K562 (cell line): Measurements from ENCODE around the gene FUT2. TPM values are rescaled to one million over a fixed set of nuclear protein-coding genes. Genes with fewer than 3 reads are reported as not detected.

Experiments
- CSDE1 ChIP-seq, 2 experiments: fragments of 450-650 bp; IDR thresholded peaks; 2 replicates each; pipeline ENCODE4 v1.6.1; 2016; ENCODE audit warnings: mild to moderate bottlenecking in 1 of 2
- FOXK2 ChIP-seq, 2 experiments: fragments of 450-650 bp; IDR thresholded peaks in 1 of 2; conservative IDR thresholded peaks in 1 of 2; 2 replicates each; pipeline ENCODE4 v1.6.1; 2016; ENCODE audit warnings: low read depth in 2 of 2, mild to moderate bottlenecking in 1 of 2
- GTF2F1 ChIP-seq: IDR thresholded peaks from 2 replicates; pipeline ENCODE4 v1.6.1; 2011; ENCODE audit warnings: low read depth, low read length, improper control_type of control experiment
- KLF13 ChIP-seq: fragments of 450-650 bp; IDR thresholded peaks from 2 replicates; pipeline ENCODE4 v1.6.1; 2016; ENCODE audit warnings: missing genetic modification characterization, low read depth, mild to moderate bottlenecking, missing compliant biosample characterization, moderate library complexity, borderline replicate concordance
- POLR2G ChIP-seq: fragments of 200-400 bp; formaldehyde crosslinking; IDR thresholded peaks from 2 replicates; pipeline ENCODE4 v1.6.1; 2017; ENCODE audit warnings: low read depth, mild to moderate bottlenecking, antibody characterized with exemption, low read length, moderate library complexity
- RBM14 ChIP-seq: fragments of 200-400 bp; formaldehyde crosslinking; IDR thresholded peaks from 2 replicates; pipeline ENCODE4 v1.6.1; 2018; ENCODE audit warnings: low read depth, mild to moderate bottlenecking, low read length, moderate library complexity, borderline replicate concordance; ENCODE audit not compliant: insufficient read depth
- STAG1 ChIP-seq: sonication (generic); formaldehyde crosslinking; IDR thresholded peaks from 2 replicates; pipeline ENCODE4 v1.5.0; 2020; ENCODE audit warnings: missing genetic modification reagents, borderline replicate concordance
- STAT5A ChIP-seq: IDR thresholded peaks from 2 replicates; pipeline ENCODE4 v1.6.1; 2012; ENCODE audit warnings: low read length, inconsistent platforms, borderline replicate concordance
- STAT6 ChIP-seq: sonication (generic); formaldehyde crosslinking; IDR thresholded peaks from 2 replicates; pipeline ENCODE4 v1.8.1; 2023; ENCODE audit warnings: mild to moderate bottlenecking, missing genetic modification reagents
- TARDBP ChIP-seq: fragments of 450-650 bp; IDR thresholded peaks from 2 replicates; pipeline ENCODE4 v1.6.1; 2016
- ZBTB34 ChIP-seq: fragments of 250-450 bp; sonication (Bioruptor Pico); IDR thresholded peaks from 2 replicates; pipeline ENCODE4 v1.8.0; 2021; ENCODE audit warnings: mild to moderate bottlenecking, moderate library complexity
- ZNF217 ChIP-seq: sonication (generic); formaldehyde crosslinking; IDR thresholded peaks from 2 replicates; pipeline ENCODE4 v1.8.0; 2022; ENCODE audit warnings: mild to moderate bottlenecking, missing genetic modification reagents
- ZZZ3 ChIP-seq: fragments of 450-650 bp; IDR thresholded peaks from 2 replicates; pipeline ENCODE4 v1.6.1; 2016; ENCODE audit warnings: antibody characterized with exemption, mild to moderate bottlenecking, moderate library complexity
- polyA plus RNA-seq, 8 experiments: library from polyadenylated mRNA; depleted of rRNA in 4 of 8; stranded (reverse) in 5 of 8; unstranded in 3 of 8; fragments of >200 nt; fragmentation: Nextera tagmentation in 2 of 8; fragmentation: Illumina TruSeq in 1 of 8; extraction: Ambion mirVana in 2 of 8; extraction: Trizol in 1 of 8; gene quantifications; 2 replicates each; pipeline versions ENCODE4 v1.2.1 to v1.2.3, GENCODE V29; 2011 to 2014; ENCODE audit warnings: inconsistent platforms in 1 of 8, missing spikeins in 1 of 8
- total RNA-seq, 7 experiments: library from RNA; depleted of rRNA in 6 of 7; stranded (reverse); fragments of >200 nt in 6 of 7; fragmentation: Illumina TruSeq in 2 of 7; extraction: Trizol in 2 of 7; gene quantifications; 2 replicates each; pipeline versions ENCODE4 v1.2.1 to v1.2.3, GENCODE V29; 2011 to 2021; ENCODE audit warnings: low replicate concordance in 1 of 7
- TF ChIP-seq, protein P1 (sequence below), 2 experiments: IDR thresholded peaks in 1 of 2; conservative IDR thresholded peaks in 1 of 2; 2 replicates each; pipeline ENCODE4 v1.6.1; 2016; ENCODE audit warnings: low read depth in 2 of 2, mild to moderate bottlenecking in 1 of 2, missing compliant biosample characterization in 1 of 2, missing genetic modification characterization in 1 of 2, moderate library complexity in 1 of 2
- TF ChIP-seq, protein P2 (sequence below), 2 experiments: fragments of 450-650 bp; IDR thresholded peaks; 2 replicates each; pipeline ENCODE4 v1.6.1; 2018; ENCODE audit warnings: mild to moderate bottlenecking in 2 of 2, low read depth in 1 of 2; ENCODE audit not compliant: partially characterized antibody in 2 of 2

Gene FUT2
- total and polyA plus RNA-seq, 9 of the 15 experiments (the other 6 are each of a cell fraction or from before 2014, with no cell fraction given): 0.03 to 0.04 TPM; not detected in 7

- TF ChIP-seq, protein P1, sequence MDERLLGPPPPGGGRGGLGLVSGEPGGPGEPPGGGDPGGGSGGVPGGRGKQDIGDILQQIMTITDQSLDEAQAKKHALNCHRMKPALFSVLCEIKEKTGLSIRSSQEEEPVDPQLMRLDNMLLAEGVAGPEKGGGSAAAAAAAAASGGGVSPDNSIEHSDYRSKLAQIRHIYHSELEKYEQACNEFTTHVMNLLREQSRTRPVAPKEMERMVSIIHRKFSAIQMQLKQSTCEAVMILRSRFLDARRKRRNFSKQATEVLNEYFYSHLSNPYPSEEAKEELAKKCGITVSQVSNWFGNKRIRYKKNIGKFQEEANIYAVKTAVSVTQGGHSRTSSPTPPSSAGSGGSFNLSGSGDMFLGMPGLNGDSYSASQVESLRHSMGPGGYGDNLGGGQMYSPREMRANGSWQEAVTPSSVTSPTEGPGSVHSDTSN (CRISPR knock-in tag; IDR thresholded peaks at IDR 0.05; ENCODE audit: low read depth): no peak
- TF ChIP-seq, protein P1 (tag; conservative IDR thresholded peaks at IDR 0.05; ENCODE audit: low read depth): no peak
- TF ChIP-seq ZBTB34 (CRISPR knock-in tag) (no peak), FOXK2 (conservative IDR thresholded peaks at IDR 0.05 in 1 of 2, IDR thresholded peaks at IDR 0.05 in 1 of 2; ENCODE audit: low read depth in 2 of 2) (peak; percentile 45 to 59; a peak in 3 of 4 replicates), POLR2G (peak; percentile 57), TARDBP (no peak), CSDE1 (IDR thresholded peaks at IDR 0.05) (no peak), ZNF217 (CRISPR knock-in tag) (no peak), GTF2F1 (no peak), STAG1 (CRISPR knock-in tag) (peak; percentile 54; the same call in 1 of the 2 replicates), STAT6 (CRISPR knock-in tag) (no peak), ZZZ3 (0 out of 2 replicates have a peak, but pooled peaks have one; percentile 26), STAT5A (no peak), RBM14 (no peak), KLF13 (tag) (peak; percentile 52; the same call in 1 of the 2 replicates)
- TF ChIP-seq, protein P2, sequence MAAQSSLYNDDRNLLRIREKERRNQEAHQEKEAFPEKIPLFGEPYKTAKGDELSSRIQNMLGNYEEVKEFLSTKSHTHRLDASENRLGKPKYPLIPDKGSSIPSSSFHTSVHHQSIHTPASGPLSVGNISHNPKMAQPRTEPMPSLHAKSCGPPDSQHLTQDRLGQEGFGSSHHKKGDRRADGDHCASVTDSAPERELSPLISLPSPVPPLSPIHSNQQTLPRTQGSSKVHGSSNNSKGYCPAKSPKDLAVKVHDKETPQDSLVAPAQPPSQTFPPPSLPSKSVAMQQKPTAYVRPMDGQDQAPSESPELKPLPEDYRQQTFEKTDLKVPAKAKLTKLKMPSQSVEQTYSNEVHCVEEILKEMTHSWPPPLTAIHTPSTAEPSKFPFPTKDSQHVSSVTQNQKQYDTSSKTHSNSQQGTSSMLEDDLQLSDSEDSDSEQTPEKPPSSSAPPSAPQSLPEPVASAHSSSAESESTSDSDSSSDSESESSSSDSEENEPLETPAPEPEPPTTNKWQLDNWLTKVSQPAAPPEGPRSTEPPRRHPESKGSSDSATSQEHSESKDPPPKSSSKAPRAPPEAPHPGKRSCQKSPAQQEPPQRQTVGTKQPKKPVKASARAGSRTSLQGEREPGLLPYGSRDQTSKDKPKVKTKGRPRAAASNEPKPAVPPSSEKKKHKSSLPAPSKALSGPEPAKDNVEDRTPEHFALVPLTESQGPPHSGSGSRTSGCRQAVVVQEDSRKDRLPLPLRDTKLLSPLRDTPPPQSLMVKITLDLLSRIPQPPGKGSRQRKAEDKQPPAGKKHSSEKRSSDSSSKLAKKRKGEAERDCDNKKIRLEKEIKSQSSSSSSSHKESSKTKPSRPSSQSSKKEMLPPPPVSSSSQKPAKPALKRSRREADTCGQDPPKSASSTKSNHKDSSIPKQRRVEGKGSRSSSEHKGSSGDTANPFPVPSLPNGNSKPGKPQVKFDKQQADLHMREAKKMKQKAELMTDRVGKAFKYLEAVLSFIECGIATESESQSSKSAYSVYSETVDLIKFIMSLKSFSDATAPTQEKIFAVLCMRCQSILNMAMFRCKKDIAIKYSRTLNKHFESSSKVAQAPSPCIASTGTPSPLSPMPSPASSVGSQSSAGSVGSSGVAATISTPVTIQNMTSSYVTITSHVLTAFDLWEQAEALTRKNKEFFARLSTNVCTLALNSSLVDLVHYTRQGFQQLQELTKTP (IDR thresholded peaks at IDR 0.05; ENCODE audit: low read depth in 1 of 2, partially characterized antibody in 2 of 2): peak; percentile 72 to 85
Measured at GRCh38 chr19:48646001-48646721, 49.6 kb upstream of the FUT2 start, which contains the start of gene CA11 (continued).
